Smooth muscle cell (in vitro differentiated cells): Measurements from ENCODE around the gene COX5B. TPM values are rescaled to one million over a fixed set of nuclear protein-coding genes. Genes with fewer than 3 reads are reported as not detected.

Experiments
- DNase-seq: peaks from one replicate; lab custom pipeline; 2025; ENCODE audit not compliant: unreplicated experiment; lab: John Stamatoyannopoulos, UW
- H2AFZ ChIP-seq: fragments of 200-600 bp; sonication (generic); 2 replicates; pipeline ENCODE4 v1.6.0; 2016; ENCODE audit warnings: antibody characterized with exemption, low read depth, mild to moderate bottlenecking
- H3F3A ChIP-seq: fragments of 200-600 bp; sonication (generic); 2 replicates; pipeline ENCODE4 v1.6.0; 2017; ENCODE audit warnings: antibody characterized with exemption, low read depth
- H3K27ac ChIP-seq: fragments of 200-600 bp; sonication (generic); 2 replicates; pipeline ENCODE4 v1.5.1; 2016; ENCODE audit warnings: low read depth, mild to moderate bottlenecking
- H3K27me3 ChIP-seq: fragments of 200-600 bp; sonication (generic); 2 replicates; pipeline ENCODE4 v1.6.1; 2016; ENCODE audit warnings: low read depth, mild to moderate bottlenecking
- H3K36me3 ChIP-seq: fragments of 200-600 bp; sonication (generic); 2 replicates; pipeline ENCODE4 v1.5.1; 2016; ENCODE audit warnings: low read depth
- H3K4me1 ChIP-seq: fragments of 200-600 bp; sonication (generic); 2 replicates; pipeline ENCODE4 v1.5.1; 2016; ENCODE audit warnings: low read depth
- H3K4me2 ChIP-seq: fragments of 200-600 bp; sonication (generic); 2 replicates; pipeline ENCODE4 v1.6.0; 2016; ENCODE audit warnings: mild to moderate bottlenecking
- H3K4me3 ChIP-seq: fragments of 200-600 bp; sonication (generic); 2 replicates; pipeline ENCODE4 v1.5.1; 2016; ENCODE audit warnings: mild to moderate bottlenecking
- H3K79me2 ChIP-seq: fragments of 200-600 bp; sonication (generic); 2 replicates; pipeline ENCODE4 v1.6.0; 2016; ENCODE audit warnings: low read depth, mild to moderate bottlenecking
- H3K9ac ChIP-seq: fragments of 200-600 bp; sonication (generic); 2 replicates; pipeline ENCODE4 v1.6.0; 2016; ENCODE audit warnings: low read depth
- H3K9me3 ChIP-seq: fragments of 200-600 bp; sonication (generic); replicated peaks from 2 replicates; pipeline ENCODE4 v1.5.1; 2016; ENCODE audit warnings: low read depth
- H4K20me1 ChIP-seq: fragments of 200-600 bp; sonication (generic); 2 replicates; pipeline ENCODE4 v1.6.0; 2016; ENCODE audit warnings: low read depth
- WGBS: methylation state at CpG from one replicate; pipeline ENCODE4 v1.1.7; 2016; ENCODE audit warnings: low lambda C conversion rate; 5-methylcytosine and 5-hydroxymethylcytosine counted together
- polyA plus RNA-seq: library from polyadenylated mRNA; unstranded; fragments of >200 nt; fragmentation: Nextera tagmentation; extraction: Ambion mirVana; gene quantifications from 2 replicates; pipeline ENCODE4 v1.2.1, GENCODE V29; 2016
- total RNA-seq: library from RNA; depleted of rRNA; stranded (reverse); fragments of >200 nt; gene quantifications from 2 replicates; pipeline ENCODE4 v1.2.3, GENCODE V29; 2014
- TF ChIP-seq, protein P1 (sequence below): fragments of 200-600 bp; sonication (generic); IDR thresholded peaks from 2 replicates; pipeline ENCODE4 v1.5.1; 2017; ENCODE audit warnings: borderline replicate concordance, mild to moderate bottlenecking, antibody characterized with exemption; ENCODE audit not compliant: insufficient read depth, poor library complexity, severe bottlenecking

COX5B gene
- total and polyA plus RNA-seq, 2 experiments from 2014 or later, result 402 to 404 TPM

DNA sequence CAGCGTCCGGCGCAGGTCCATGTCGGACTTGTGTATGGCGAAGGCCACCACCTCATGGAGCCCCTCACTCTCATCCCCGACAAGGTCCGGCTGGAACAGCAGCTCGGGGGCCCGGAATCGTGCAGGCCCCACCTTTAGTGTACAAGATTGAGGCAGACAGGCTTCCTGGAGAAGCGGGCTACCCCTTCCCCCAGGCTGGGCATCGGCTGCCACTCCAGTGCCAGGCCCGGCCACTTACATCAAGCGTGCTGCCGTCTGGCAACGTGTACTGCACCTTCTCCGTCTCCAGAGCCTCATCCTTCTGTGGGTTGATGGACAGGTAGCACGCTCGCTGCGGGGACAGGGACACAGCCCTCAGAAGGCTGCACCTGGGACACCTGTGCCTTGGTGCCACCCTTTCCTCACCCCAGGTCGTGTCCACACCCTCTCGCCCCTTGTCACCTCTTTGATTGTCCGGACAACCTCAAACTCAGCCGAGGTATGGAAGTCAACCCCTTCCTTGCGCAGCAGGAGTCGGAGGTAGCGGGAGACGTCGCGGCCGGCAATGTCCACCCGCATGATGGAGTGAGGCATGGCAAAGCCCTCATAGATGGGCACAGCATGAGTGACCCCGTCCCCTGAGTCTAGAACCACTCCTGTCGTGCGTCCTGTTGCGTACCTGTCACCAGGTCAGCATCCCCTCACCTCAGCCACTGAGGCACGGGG lies 12.3 kb downstream of the COX5B start:
- Histone ChIP-seq H2AFZ (no peak overlapping the region), H3K9ac (no peak overlapping the region)

GRCh38 chr2:97658691-97659157 lies 12.9 kb downstream of the COX5B start:
- H3K27ac ChIP-seq, result no peak overlapping the region
- no peak overlapping the region for H3K4me2 ChIP-seq
- H3F3A ChIP-seq, result peaks cover 12% of the 10 kb centered on the region
- DNase-seq, result no peak
- no peaks in the 10 kb centered on the region for H3K9me3 ChIP-seq
- H3K79me2 ChIP-seq, result peaks cover 20% of the 10 kb centered on the region
- H3K27me3 ChIP-seq, result no peaks in the 10 kb centered on the region
- no peak overlapping the region for H3K9ac ChIP-seq
- TF ChIP-seq, protein P1, sequence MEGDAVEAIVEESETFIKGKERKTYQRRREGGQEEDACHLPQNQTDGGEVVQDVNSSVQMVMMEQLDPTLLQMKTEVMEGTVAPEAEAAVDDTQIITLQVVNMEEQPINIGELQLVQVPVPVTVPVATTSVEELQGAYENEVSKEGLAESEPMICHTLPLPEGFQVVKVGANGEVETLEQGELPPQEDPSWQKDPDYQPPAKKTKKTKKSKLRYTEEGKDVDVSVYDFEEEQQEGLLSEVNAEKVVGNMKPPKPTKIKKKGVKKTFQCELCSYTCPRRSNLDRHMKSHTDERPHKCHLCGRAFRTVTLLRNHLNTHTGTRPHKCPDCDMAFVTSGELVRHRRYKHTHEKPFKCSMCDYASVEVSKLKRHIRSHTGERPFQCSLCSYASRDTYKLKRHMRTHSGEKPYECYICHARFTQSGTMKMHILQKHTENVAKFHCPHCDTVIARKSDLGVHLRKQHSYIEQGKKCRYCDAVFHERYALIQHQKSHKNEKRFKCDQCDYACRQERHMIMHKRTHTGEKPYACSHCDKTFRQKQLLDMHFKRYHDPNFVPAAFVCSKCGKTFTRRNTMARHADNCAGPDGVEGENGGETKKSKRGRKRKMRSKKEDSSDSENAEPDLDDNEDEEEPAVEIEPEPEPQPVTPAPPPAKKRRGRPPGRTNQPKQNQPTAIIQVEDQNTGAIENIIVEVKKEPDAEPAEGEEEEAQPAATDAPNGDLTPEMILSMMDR, result no peak
- no peak overlapping the region for H3K4me3 ChIP-seq
- peaks cover 21% of the 10 kb centered on the region for H4K20me1 ChIP-seq
- H2AFZ ChIP-seq, result no peak overlapping the region
- H3K4me1 ChIP-seq, result peaks cover 7% of the 10 kb centered on the region
- H3K36me3 ChIP-seq, result no peaks in the 10 kb centered on the region
- WGBS, result 96% methylated on average over 13 of the region's 13 CpGs

More for the DNA sequence above, 12.3 kb downstream of the COX5B start:
- peaks cover 20% of the 10 kb centered on the region for H3K79me2 ChIP-seq
- no peak for DNase-seq
- H3K27me3 ChIP-seq, result no peaks in the 10 kb centered on the region
- TF ChIP-seq, protein P1, result no peak
- H3K4me1 ChIP-seq, result peaks cover 7% of the 10 kb centered on the region
- 97% methylated on average over 37 of the region's 37 CpGs for WGBS
- no peaks in the 10 kb centered on the region for H3K36me3 ChIP-seq
- H3F3A ChIP-seq, result peaks cover 10% of the 10 kb centered on the region
- H3K9me3 ChIP-seq, result no peaks in the 10 kb centered on the region
- H3K4me2 ChIP-seq, result no peak overlapping the region
- no peak overlapping the region for H3K4me3 ChIP-seq
- H4K20me1 ChIP-seq, result peaks cover 21% of the 10 kb centered on the region
- no peak overlapping the region for H3K27ac ChIP-seq

- no peak overlapping the region for H3K4me2 ChIP-seq
- no peak overlapping the region for H3K27ac ChIP-seq
- no peaks in the 10 kb centered on the region for H3K36me3 ChIP-seq
- H3F3A ChIP-seq, result peaks cover 12% of the 10 kb centered on the region
- 95% methylated on average over 29 of the region's 29 CpGs for WGBS
- H3K9me3 ChIP-seq, result no peaks in the 10 kb centered on the region
- H3K27me3 ChIP-seq, result no peaks in the 10 kb centered on the region
- no peak for DNase-seq
- H2AFZ ChIP-seq, result no peak overlapping the region
- no peak overlapping the region for H3K4me3 ChIP-seq
- TF ChIP-seq, protein P1, result no peak
- peaks cover 21% of the 10 kb centered on the region for H4K20me1 ChIP-seq
- no peak overlapping the region for H3K9ac ChIP-seq
- H3K4me1 ChIP-seq, result peaks cover 7% of the 10 kb centered on the region
- peaks cover 20% of the 10 kb centered on the region for H3K79me2 ChIP-seq
These were observed 13.6 kb downstream of the COX5B start for GRCh38 chr2:97659256-97660043.
